Activated naive CD4-positive, alpha-beta T cell treated with anti-CD3 and anti-CD28 coated beads for 36 hours (primary cell): ENCODE data around the gene PDZRN3. TPM values are rescaled to one million over a fixed set of nuclear protein-coding genes. Genes with fewer than 3 reads are reported as not detected.

ENCODE experiments used
- CTCF ChIA-PET: fragments of 350-600 bp; sonication (Branson Sonifier 250); formaldehyde crosslinking; loops from one replicate; lab custom pipeline; 2021; ENCODE audit warnings: antibody characterized with exemption; lab: Charles Lee
- DNase-seq: peaks from one replicate; pipeline ENCODE4 v3.0.0-alpha.2; 2020
- H3K27ac Mint-ChIP-seq: one replicate; pipeline ENCODE4 v1.8.0; 2021; ENCODE audit warnings: mild to moderate bottlenecking, mixed read lengths
- H3K27me3 Mint-ChIP-seq: one replicate; pipeline ENCODE4 v1.8.0; 2021; ENCODE audit warnings: low read depth, mixed read lengths
- H3K36me3 Mint-ChIP-seq: one replicate; pipeline ENCODE4 v1.8.0; 2021; ENCODE audit warnings: low read depth, mixed read lengths
- H3K4me1 Mint-ChIP-seq: one replicate; pipeline ENCODE4 v1.8.0; 2021; ENCODE audit warnings: low read depth, mixed read lengths
- H3K4me3 Mint-ChIP-seq: one replicate; pipeline ENCODE4 v1.8.0; 2021; ENCODE audit warnings: mild to moderate bottlenecking, moderate library complexity, mixed read lengths
- H3K9me3 Mint-ChIP-seq: one replicate; pipeline ENCODE4 v1.8.0; 2021; ENCODE audit warnings: mixed read lengths
- intact Hi-C: fragments of 100-400 bp; cut with micrococcal nuclease; formaldehyde crosslinking; loops from one replicate; pipeline ENCODE4 v1.15.1; 2023
- total RNA-seq, 2 experiments: library from RNA; stranded (reverse); gene quantifications; one replicate each; pipeline ENCODE4 v1.2.3, GENCODE V29; 2021

PDZRN3 gene
- total RNA-seq, 2 experiments from 2014 or later, result not detected

GRCh38 chr3:73423116-73423515, 201.6 kb downstream of the PDZRN3 start:
- peaks cover 3% of the 10 kb centered on the region for H3K9me3 Mint-ChIP-seq
- H3K4me3 Mint-ChIP-seq, result no peak overlapping the region
- no peaks in the 10 kb centered on the region for H3K36me3 Mint-ChIP-seq

DNA sequence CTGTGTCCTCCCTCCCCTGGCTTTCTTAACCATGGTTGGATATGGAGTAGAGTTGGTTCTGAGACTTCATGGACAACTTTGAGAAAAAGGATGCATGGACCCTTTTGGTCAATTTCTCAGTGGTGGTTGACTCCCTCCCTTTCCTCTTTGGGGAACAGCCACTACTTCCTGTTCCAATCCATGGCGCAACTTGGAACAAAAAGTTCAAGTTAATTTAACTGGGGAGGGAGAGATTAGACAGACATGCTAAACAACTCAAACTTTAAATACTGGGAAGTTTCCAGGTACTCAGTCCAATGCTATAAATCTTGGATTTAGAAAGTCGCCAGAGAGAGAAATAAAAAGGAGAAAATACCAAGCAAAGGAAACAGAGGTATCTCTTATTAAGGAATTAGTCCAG, 202.2 kb downstream of the PDZRN3 start:
- H3K36me3 Mint-ChIP-seq, result no peaks in the 10 kb centered on the region
- no peak for DNase-seq
- H3K4me1 Mint-ChIP-seq, result no peaks in the 10 kb centered on the region
- H3K9me3 Mint-ChIP-seq, result peaks cover 3% of the 10 kb centered on the region
- CTCF ChIA-PET, result interaction anchor here (0.6 kb wide), 1 partner anchor 390 kb away, joined by 3 read pairs; no protein-coding TSS in a partner anchor
- no peak overlapping the region for H3K27ac Mint-ChIP-seq
- peaks cover 6% of the 10 kb centered on the region for H3K27me3 Mint-ChIP-seq
- intact Hi-C loops, result no loop called here
- H3K4me3 Mint-ChIP-seq, result no peak overlapping the region

More at GRCh38 chr3:73423116-73423515, 201.6 kb downstream of the PDZRN3 start:
- CTCF ChIA-PET, result no interaction called here
- intact Hi-C loops, result no loop called here
- no peaks in the 10 kb centered on the region for H3K4me1 Mint-ChIP-seq
- H3K27me3 Mint-ChIP-seq, result peaks cover 6% of the 10 kb centered on the region
- DNase-seq, result no peak
- no peak overlapping the region for H3K27ac Mint-ChIP-seq

- H3K4me3 Mint-ChIP-seq, result no peak overlapping the region
- CTCF ChIA-PET, result interaction anchor here (0.6 to 0.7 kb wide), 2 partner anchors 1141 to 1201 kb away, joined by 3 read pairs; no protein-coding TSS in a partner anchor
- no peaks in the 10 kb centered on the region for H3K4me1 Mint-ChIP-seq
- intact Hi-C loops, result no loop called here
- H3K27me3 Mint-ChIP-seq, result peaks cover 3% of the 10 kb centered on the region
- no peak overlapping the region for H3K27ac Mint-ChIP-seq
- no peaks in the 10 kb centered on the region for H3K36me3 Mint-ChIP-seq
- DNase-seq, result no peak
- H3K9me3 Mint-ChIP-seq, result peaks cover 3% of the 10 kb centered on the region
Measured at GRCh38 chr3:73419942-73420341, 204.8 kb downstream of the PDZRN3 start.

DNA sequence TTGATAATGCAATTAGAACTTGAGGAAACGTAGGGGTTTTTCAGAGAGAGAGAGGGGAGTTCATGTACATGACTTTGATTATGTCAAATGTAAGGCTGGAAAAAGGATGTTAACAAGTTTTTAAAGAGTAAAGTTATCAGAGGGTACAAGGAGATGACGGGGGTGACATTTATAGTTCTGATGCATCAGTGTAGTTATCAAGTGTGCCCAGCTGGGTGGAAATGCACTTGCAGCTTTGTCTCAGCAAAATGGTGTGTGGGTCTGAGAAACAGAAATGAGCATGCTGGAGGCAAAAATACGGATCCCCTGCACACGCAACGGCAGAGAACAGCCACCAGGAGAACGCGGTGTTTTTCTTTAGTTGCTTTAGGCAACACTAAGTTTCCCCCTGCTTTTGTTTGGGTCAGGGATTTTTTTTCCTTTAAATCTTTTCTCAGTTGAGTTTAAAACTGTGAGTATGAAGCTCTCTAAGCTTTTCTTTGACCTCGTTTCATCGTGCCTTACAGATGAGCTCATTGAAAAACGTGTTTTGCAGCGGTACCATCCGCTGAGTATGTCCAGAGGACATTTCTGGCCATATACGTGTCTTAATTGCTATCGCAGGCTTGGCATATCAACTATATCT, 205.4 kb downstream of the PDZRN3 start:
- no peak overlapping the region for H3K27ac Mint-ChIP-seq
- no peak for DNase-seq
- H3K4me1 Mint-ChIP-seq, result no peaks in the 10 kb centered on the region
- CTCF ChIA-PET, result interaction anchor here (0.7 kb wide), 1 partner anchor 1140 kb away, joined by 3 read pairs; no protein-coding TSS in a partner anchor
- H3K36me3 Mint-ChIP-seq, result no peaks in the 10 kb centered on the region
- no peak overlapping the region for H3K4me3 Mint-ChIP-seq
- peaks cover 3% of the 10 kb centered on the region for H3K27me3 Mint-ChIP-seq
- intact Hi-C loops, result no loop called here
- peaks cover 3% of the 10 kb centered on the region for H3K9me3 Mint-ChIP-seq

DNA sequence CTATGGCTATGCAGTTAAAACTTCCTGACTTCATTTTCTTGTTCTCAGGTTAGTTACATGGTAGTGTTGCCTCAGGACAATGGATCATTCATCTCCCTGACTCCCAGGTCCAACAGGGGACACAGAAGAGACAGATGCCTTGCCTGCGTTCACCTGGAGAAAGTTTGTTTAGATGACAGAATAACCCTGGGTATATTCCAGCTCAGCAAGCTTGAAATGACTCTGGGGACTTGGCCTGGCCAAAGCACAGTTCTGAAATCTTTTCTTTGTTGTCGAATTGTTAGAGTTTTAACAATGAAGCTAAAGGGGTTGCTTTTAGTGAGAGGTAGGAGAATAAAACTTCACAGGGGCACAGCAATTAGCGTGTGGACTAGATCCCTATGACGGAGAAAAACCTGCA, 206.1 kb downstream of the PDZRN3 start:
- Mint-ChIP-seq H3K27ac (no peak overlapping the region), H3K4me3 (no peak overlapping the region), H3K36me3 (no peaks in the 10 kb centered on the region), H3K27me3 (peaks cover 3% of the 10 kb centered on the region), H3K4me1 (no peaks in the 10 kb centered on the region), H3K9me3 (peaks cover 3% of the 10 kb centered on the region)
- intact Hi-C loops, result no loop called here
- no peak for DNase-seq
- CTCF ChIA-PET, result no interaction called here

GRCh38 chr3:73415118-73415517, 209.6 kb downstream of the PDZRN3 start:
- Mint-ChIP-seq H3K9me3 (no peaks in the 10 kb centered on the region), H3K27ac (no peak overlapping the region)
- CTCF ChIA-PET, result no interaction called here

GRCh38 chr3:73413619-73414018, 211.1 kb downstream of the PDZRN3 start:
- CTCF ChIA-PET, result interaction anchor here (0.7 kb wide), 1 partner anchor 306 kb away, joined by 4 read pairs; no protein-coding TSS in a partner anchor
- H3K9me3 Mint-ChIP-seq, result no peaks in the 10 kb centered on the region
- no peaks in the 10 kb centered on the region for H3K4me1 Mint-ChIP-seq
- DNase-seq, result no peak
- H3K27ac Mint-ChIP-seq, result no peak overlapping the region
- H3K4me3 Mint-ChIP-seq, result no peak overlapping the region
- H3K36me3 Mint-ChIP-seq, result no peaks in the 10 kb centered on the region
- intact Hi-C loops, result no loop called here
- H3K27me3 Mint-ChIP-seq, result no peaks in the 10 kb centered on the region

More at GRCh38 chr3:73415118-73415517, 209.6 kb downstream of the PDZRN3 start:
- intact Hi-C loops, result no loop called here
- H3K4me1 Mint-ChIP-seq, result no peaks in the 10 kb centered on the region
- no peak overlapping the region for H3K4me3 Mint-ChIP-seq
- no peaks in the 10 kb centered on the region for H3K36me3 Mint-ChIP-seq
- no peak for DNase-seq
- peaks cover 3% of the 10 kb centered on the region for H3K27me3 Mint-ChIP-seq

DNA sequence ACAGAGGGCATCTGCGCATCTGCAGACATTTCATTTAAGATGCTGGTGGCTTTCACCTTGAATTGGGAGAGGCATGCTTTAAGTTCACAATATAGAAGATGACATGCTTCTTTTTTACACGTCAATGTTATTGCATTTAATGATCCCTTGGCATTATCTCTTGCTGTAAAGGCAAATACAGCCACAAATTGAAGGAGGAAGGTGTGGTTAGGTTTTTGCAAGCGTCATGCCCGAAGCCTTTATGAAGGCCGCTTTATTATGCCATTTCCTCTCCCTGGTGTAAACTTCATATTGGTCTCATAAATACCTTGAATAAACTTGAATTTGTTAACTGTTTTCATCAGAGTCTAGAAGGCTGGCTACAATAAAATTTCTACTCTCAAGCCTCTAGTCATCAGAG, 212.7 kb downstream of the PDZRN3 start:
- Mint-ChIP-seq H3K27me3 (peaks cover 2% of the 10 kb centered on the region), H3K36me3 (no peaks in the 10 kb centered on the region), H3K4me3 (no peak overlapping the region), H3K9me3 (no peaks in the 10 kb centered on the region), H3K27ac (no peak overlapping the region), H3K4me1 (no peaks in the 10 kb centered on the region)
- intact Hi-C loops, result no loop called here
- no peak for DNase-seq
- CTCF ChIA-PET, result no interaction called here

DNA sequence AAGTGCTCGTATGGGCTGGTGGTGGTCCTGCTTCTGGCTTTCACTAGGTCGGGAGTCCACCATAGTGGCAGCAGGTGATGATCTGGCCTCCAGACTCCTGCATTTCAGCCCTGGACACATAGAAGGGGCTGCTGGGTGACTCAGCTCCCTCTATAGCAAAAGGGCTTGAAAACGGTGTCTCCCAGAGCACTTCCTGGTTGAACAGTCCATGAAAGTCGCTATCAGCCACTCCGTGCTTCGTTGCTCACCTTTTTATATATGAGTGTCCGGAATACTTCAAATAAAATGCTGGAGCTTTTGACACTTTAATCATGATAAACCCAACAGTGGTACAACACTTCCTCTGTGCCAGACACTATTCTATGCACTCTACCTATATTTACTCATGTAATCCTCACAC, 213.2 kb downstream of the PDZRN3 start:
- H3K4me3 Mint-ChIP-seq, result no peak overlapping the region
- no peaks in the 10 kb centered on the region for H3K4me1 Mint-ChIP-seq
- peaks cover 3% of the 10 kb centered on the region for H3K27me3 Mint-ChIP-seq
- no peak overlapping the region for H3K27ac Mint-ChIP-seq
- H3K9me3 Mint-ChIP-seq, result no peaks in the 10 kb centered on the region
- DNase-seq, result no peak
- intact Hi-C loops, result no loop called here
- no peaks in the 10 kb centered on the region for H3K36me3 Mint-ChIP-seq
- CTCF ChIA-PET, result no interaction called here

GRCh38 chr3:73409138-73409763, 215.5 kb downstream of the PDZRN3 start:
- DNase-seq, result no peak
- H3K36me3 Mint-ChIP-seq, result no peaks in the 10 kb centered on the region
- no peaks in the 10 kb centered on the region for H3K4me1 Mint-ChIP-seq
- intact Hi-C loops, result no loop called here
- no peaks in the 10 kb centered on the region for H3K9me3 Mint-ChIP-seq
- H3K4me3 Mint-ChIP-seq, result no peak overlapping the region
- CTCF ChIA-PET, result no interaction called here
- H3K27ac Mint-ChIP-seq, result no peak overlapping the region
- peaks cover 3% of the 10 kb centered on the region for H3K27me3 Mint-ChIP-seq

DNA sequence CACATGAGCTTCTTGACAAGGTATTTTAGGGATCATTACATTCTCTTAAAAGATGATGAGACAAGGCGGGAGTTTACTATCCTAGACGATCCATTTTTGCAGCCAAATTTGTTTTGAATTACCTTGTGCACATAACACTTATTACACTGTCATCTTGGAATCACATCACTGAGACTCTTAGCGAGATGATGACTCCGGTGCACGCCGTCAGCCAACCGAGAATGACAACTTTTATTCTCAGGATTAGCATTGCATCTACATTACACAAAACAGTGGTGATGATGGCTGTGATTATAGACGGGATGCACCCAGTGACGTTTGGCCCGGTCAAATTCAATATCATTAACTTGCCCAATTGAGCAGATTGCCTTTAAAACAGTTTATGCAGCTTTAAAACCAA, 216.1 kb downstream of the PDZRN3 start:
- H3K4me3 Mint-ChIP-seq, result no peak overlapping the region
- no peaks in the 10 kb centered on the region for H3K4me1 Mint-ChIP-seq
- H3K36me3 Mint-ChIP-seq, result no peaks in the 10 kb centered on the region
- CTCF ChIA-PET, result no interaction called here
- DNase-seq, result no peak
- intact Hi-C loops, result no loop called here
- H3K9me3 Mint-ChIP-seq, result no peaks in the 10 kb centered on the region
- peaks cover 3% of the 10 kb centered on the region for H3K27me3 Mint-ChIP-seq
- H3K27ac Mint-ChIP-seq, result no peak overlapping the region

- Mint-ChIP-seq H3K4me1 (no peaks in the 10 kb centered on the region), H3K4me3 (no peak overlapping the region), H3K27ac (no peak overlapping the region), H3K36me3 (no peaks in the 10 kb centered on the region), H3K9me3 (no peaks in the 10 kb centered on the region), H3K27me3 (peaks cover 4% of the 10 kb centered on the region)
- DNase-seq, result no peak
- intact Hi-C loops, result no loop called here
- CTCF ChIA-PET, result no interaction called here
Measured at GRCh38 chr3:73407577-73407976, 217.2 kb downstream of the PDZRN3 start.

DNA sequence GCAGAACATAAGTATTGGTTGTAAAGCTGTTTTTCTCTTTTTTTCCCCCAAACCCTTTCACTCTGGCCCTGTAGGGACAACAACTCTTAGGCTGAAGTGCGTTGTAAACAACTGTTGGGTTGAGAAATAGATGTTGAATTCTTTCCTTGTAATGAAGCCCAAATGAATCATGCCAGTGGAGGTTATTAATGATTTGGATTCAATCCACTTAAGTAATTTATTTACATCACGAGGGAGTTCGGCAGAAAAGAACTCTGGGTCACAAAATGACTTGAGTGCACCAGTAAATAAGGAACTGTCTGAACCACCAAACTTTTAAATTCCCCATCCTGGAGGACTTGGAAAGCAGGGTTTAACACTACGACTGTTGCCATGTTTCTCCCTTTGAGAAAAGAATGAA, 218.9 kb downstream of the PDZRN3 start:
- Mint-ChIP-seq H3K4me1 (no peaks in the 10 kb centered on the region), H3K27ac (no peak overlapping the region)

More for the DNA sequence above, 218.9 kb downstream of the PDZRN3 start:
- CTCF ChIA-PET, result no interaction called here
- H3K9me3 Mint-ChIP-seq, result no peaks in the 10 kb centered on the region
- H3K27me3 Mint-ChIP-seq, result peaks cover 4% of the 10 kb centered on the region
- DNase-seq, result no peak
- no peaks in the 10 kb centered on the region for H3K36me3 Mint-ChIP-seq
- H3K4me3 Mint-ChIP-seq, result no peak overlapping the region
- intact Hi-C loops, result no loop called here
